Ishikawa (cell line): Measurements from ENCODE around the gene NBR1.
A peak's percentile ranks its signal among the peaks of the same experiment; 100 is the strongest.

Experiments
- CEBPB ChIP-seq: IDR thresholded peaks from 2 replicates; pipeline ENCODE4 v1.6.1; 2012
- CREB1 ChIP-seq: IDR thresholded peaks from 2 replicates; pipeline ENCODE4 v1.6.1; 2012; ENCODE audit warnings: low read depth
- EGR1 ChIP-seq: IDR thresholded peaks from 2 replicates; pipeline ENCODE4 v1.6.1; 2012
- EP300 ChIP-seq: IDR thresholded peaks from 2 replicates; pipeline ENCODE4 v1.6.1; 2012; ENCODE audit warnings: borderline replicate concordance
- FOXM1 ChIP-seq: IDR thresholded peaks from 2 replicates; pipeline ENCODE4 v1.6.1; 2012; ENCODE audit warnings: low read depth, borderline replicate concordance
- MAX ChIP-seq: IDR thresholded peaks from 2 replicates; pipeline ENCODE4 v1.6.1; 2012
- NFIC ChIP-seq: IDR thresholded peaks from 2 replicates; pipeline ENCODE4 v1.6.1; 2012
- RAD21 ChIP-seq: IDR thresholded peaks from 2 replicates; pipeline ENCODE4 v1.6.1; 2012; ENCODE audit warnings: low read depth
- REST ChIP-seq: IDR thresholded peaks from 2 replicates; pipeline ENCODE4 v1.6.1; 2012; ENCODE audit warnings: low read depth, mild to moderate bottlenecking
- TAF1 ChIP-seq: IDR thresholded peaks from 2 replicates; pipeline ENCODE4 v1.6.1; 2012; ENCODE audit warnings: low read depth, mild to moderate bottlenecking
- TCF12 ChIP-seq: IDR thresholded peaks from 2 replicates; pipeline ENCODE4 v1.6.1; 2012; ENCODE audit warnings: low read depth
- TEAD4 ChIP-seq: IDR thresholded peaks from 2 replicates; pipeline ENCODE4 v1.6.1; 2012
- USF1 ChIP-seq: IDR thresholded peaks from 2 replicates; pipeline ENCODE4 v1.6.1; 2012
- YY1 ChIP-seq: IDR thresholded peaks from 2 replicates; pipeline ENCODE4 v1.6.1; 2012; ENCODE audit warnings: low read depth
- ZBTB7A ChIP-seq: IDR thresholded peaks from 2 replicates; pipeline ENCODE4 v1.6.1; 2012; ENCODE audit warnings: low read depth

The NBR1 gene

GRCh38 chr17:43211123-43211479 is 40.1 kb downstream of the NBR1 start:
- TF ChIP-seq YY1 (no peak), TEAD4 (no peak), TCF12 (no peak), MAX (no peak), USF1 (no peak), RAD21 (no peak), EP300 (no peak), REST (no peak), NFIC (no peak), TAF1 (no peak)

- TF ChIP-seq YY1 (no peak), USF1 (no peak), TAF1 (peak; percentile 60; the same call in 1 of the 2 replicates), ZBTB7A (no peak; the same call in 1 of the 2 replicates), EP300 (no peak; the same call in 1 of the 2 replicates), REST (no peak), MAX (no peak; the same call in 1 of the 2 replicates), CREB1 (no peak), CEBPB (no peak; the same call in 1 of the 2 replicates), NFIC (peak; percentile 17), EGR1 (no peak), FOXM1 (no peak), TCF12 (0 out of 2 replicates have a peak, but pooled peaks have one; percentile 10)
These were observed 40.7 kb downstream of the NBR1 start, which contains the start of gene TMEM106A for GRCh38 chr17:43211480-43212402. Gene TMEM106A (plus strand): TSS chr17:43211875. CDS start chr17:43213042, 1,167 bp downstream.

- TF ChIP-seq ZBTB7A, result no peak
- no peak for TF ChIP-seq FOXM1
These were observed 41.9 kb downstream of the NBR1 start for GRCh38 chr17:43212641-43213490.

GRCh38 chr17:43213545-43213944 is 42.5 kb downstream of the NBR1 start:
- no peak for TF ChIP-seq MAX
- TF ChIP-seq FOXM1, result no peak
- TF ChIP-seq NFIC, result no peak
- no peak for TF ChIP-seq EP300
- no peak for TF ChIP-seq TCF12
- TF ChIP-seq TAF1, result no peak
- TF ChIP-seq CREB1, result no peak
- TF ChIP-seq TEAD4, result no peak

- no peak for TF ChIP-seq REST
- TF ChIP-seq CREB1, result no peak
- no peak for TF ChIP-seq RAD21
- no peak for TF ChIP-seq EP300
- TF ChIP-seq FOXM1, result no peak
- TF ChIP-seq ZBTB7A, result no peak
- TF ChIP-seq MAX, result no peak
- no peak for TF ChIP-seq NFIC
- no peak for TF ChIP-seq YY1
- TF ChIP-seq EGR1, result no peak
- TF ChIP-seq TCF12, result no peak
- no peak for TF ChIP-seq TEAD4
- no peak for TF ChIP-seq USF1
- no peak for TF ChIP-seq CEBPB
- TF ChIP-seq TAF1, result no peak
These were observed 44.3 kb downstream of the NBR1 start for GRCh38 chr17:43215341-43215740.
